Gastrocnemius medialis (tissue), 4 donors: ENCODE data around the gene AASDH. TPM values are rescaled to one million over a fixed set of nuclear protein-coding genes. Genes with fewer than 3 reads are reported as not detected.

Experiments
- ATAC-seq, 2 donors: fragments of 150-250 bp; one replicate each; pipeline ENCODE4 v1.9.1; 2016
- DNase-seq, 2 donors: peaks; one replicate each; pipeline ENCODE4 v3.0.0-alpha.2; 2019
- H3K27ac ChIP-seq, 4 donors: fragments of 200-600 bp; sonication (generic); 1 replicate in 1 of 4; 2 replicates in 3 of 4; pipeline ENCODE4 v1.5.1; 2016 to 2018; ENCODE audit warnings: mild to moderate bottlenecking in 2 of 4, moderate library complexity in 1 of 4
- H3K27me3 ChIP-seq, 3 donors: fragments of 200-600 bp; sonication (generic) in 2 of 3; 1 replicate in 1 of 3; 2 replicates in 2 of 3; pipeline versions ENCODE4 v1.5.1 to v1.6.0; 2016 to 2019; ENCODE audit warnings: mild to moderate bottlenecking in 1 of 3, moderate library complexity in 1 of 3
- H3K36me3 ChIP-seq, 2 donors: fragments of 200-600 bp; sonication (generic) in 1 of 2; one replicate each; pipeline ENCODE4 v1.5.1; 2017 to 2018
- H3K4me1 ChIP-seq, 2 donors: fragments of 200-600 bp; sonication (generic) in 1 of 2; one replicate each; pipeline ENCODE4 v1.5.1; 2016 to 2017; ENCODE audit warnings: mild to moderate bottlenecking in 2 of 2
- H3K4me3 ChIP-seq, 4 donors: fragments of 200-600 bp; sonication (generic) in 3 of 4; 1 replicate in 1 of 4; 2 replicates in 3 of 4; pipeline ENCODE4 v1.5.1; 2016 to 2019; ENCODE audit warnings: mild to moderate bottlenecking in 2 of 4
- H3K9me3 ChIP-seq, 3 donors: fragments of 200-600 bp; sonication (generic) in 2 of 3; 1 replicate in 1 of 3; 2 replicates in 2 of 3; pipeline ENCODE4 v1.5.1; 2016 to 2019
- POLR2A ChIP-seq, 2 donors: fragments of 450-650 bp; IDR thresholded peaks; one replicate each; pipeline ENCODE4 v1.6.1; 2017; ENCODE audit warnings: antibody characterized with exemption in 2 of 2, mild to moderate bottlenecking in 2 of 2, moderate library complexity in 2 of 2
- in situ Hi-C, 4 donors: fragments of 200-750 bp; cut with MboI; loops; one replicate each; pipeline versions ENCODE4 v1.15.0 to v1.8.0; 2017; ENCODE audit warnings: low sequenced_read_pairs in 4 of 4
- intact Hi-C: fragments of 100-400 bp; cut with DNase I; formaldehyde crosslinking; loops from one replicate; pipeline ENCODE4 v1.15.1; 2023; ENCODE audit warnings: low total_unique reads
- total RNA-seq, 4 donors: library from RNA; depleted of rRNA; stranded (reverse); fragments of >200 nt; gene quantifications; one replicate each; pipeline versions ENCODE4 v1.1.0 to v1.2.3, GENCODE V29; 2016
- TF ChIP-seq, protein P1 (sequence below), 5 experiments: fragments of 450-650 bp in 3 of 5; fragments of 200-600 bp in 2 of 5; sonication (generic) in 2 of 5; IDR thresholded peaks in 4 of 5; conservative IDR thresholded peaks in 1 of 5; 1 replicate in 4 of 5; 2 replicates in 1 of 5; pipeline ENCODE4 v1.5.1; 2016 to 2019; ENCODE audit warnings: antibody characterized with exemption in 5 of 5, mild to moderate bottlenecking in 3 of 5, moderate library complexity in 3 of 5

The AASDH gene
- total RNA-seq, 4 donors from 2014 or later: 2.6 to 4.2 (median 3.3) TPM

DNA sequence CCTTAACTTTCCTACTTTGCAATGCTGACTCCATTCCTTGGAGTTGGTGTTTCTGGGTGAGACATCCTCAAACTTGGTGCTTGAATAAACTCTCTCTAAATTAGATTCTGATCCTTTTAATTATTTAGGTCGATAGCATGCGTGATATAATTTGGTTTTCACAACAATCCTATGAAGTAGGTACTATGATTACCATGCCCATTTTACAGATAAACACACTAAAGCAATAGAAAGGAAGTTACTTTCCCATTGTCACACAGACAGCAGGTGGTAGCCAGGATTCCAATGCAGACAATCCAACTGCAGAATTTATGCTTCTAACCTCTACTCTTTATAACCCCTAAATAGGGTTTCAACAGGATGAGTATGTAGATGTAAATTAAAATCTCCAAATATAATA, 21.7 kb upstream of the AASDH start:
- Histone ChIP-seq H3K36me3 (peaks cover 0 to 10% of the 10 kb centered on the region in 2 donors), H3K9me3 (no peaks in the 10 kb centered on the region), H3K27ac (no peak overlapping the region), H3K4me3 (no peak overlapping the region), H3K27me3 (no peaks in the 10 kb centered on the region), H3K4me1 (peaks cover 9 to 15% of the 10 kb centered on the region in 2 donors)
- intact Hi-C loops: no loop called here
- no peak for ATAC-seq
- TF ChIP-seq POLR2A (IDR thresholded peaks at IDR 0.05): no peak
- TF ChIP-seq, protein P1, sequence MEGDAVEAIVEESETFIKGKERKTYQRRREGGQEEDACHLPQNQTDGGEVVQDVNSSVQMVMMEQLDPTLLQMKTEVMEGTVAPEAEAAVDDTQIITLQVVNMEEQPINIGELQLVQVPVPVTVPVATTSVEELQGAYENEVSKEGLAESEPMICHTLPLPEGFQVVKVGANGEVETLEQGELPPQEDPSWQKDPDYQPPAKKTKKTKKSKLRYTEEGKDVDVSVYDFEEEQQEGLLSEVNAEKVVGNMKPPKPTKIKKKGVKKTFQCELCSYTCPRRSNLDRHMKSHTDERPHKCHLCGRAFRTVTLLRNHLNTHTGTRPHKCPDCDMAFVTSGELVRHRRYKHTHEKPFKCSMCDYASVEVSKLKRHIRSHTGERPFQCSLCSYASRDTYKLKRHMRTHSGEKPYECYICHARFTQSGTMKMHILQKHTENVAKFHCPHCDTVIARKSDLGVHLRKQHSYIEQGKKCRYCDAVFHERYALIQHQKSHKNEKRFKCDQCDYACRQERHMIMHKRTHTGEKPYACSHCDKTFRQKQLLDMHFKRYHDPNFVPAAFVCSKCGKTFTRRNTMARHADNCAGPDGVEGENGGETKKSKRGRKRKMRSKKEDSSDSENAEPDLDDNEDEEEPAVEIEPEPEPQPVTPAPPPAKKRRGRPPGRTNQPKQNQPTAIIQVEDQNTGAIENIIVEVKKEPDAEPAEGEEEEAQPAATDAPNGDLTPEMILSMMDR (IDR thresholded peaks at IDR 0.05 in 4 of 5, conservative IDR thresholded peaks at IDR 0.05 in 1 of 5): no peak
- no peak for DNase-seq
- in situ Hi-C loops: loop anchor here in 2 of 4 donors (25.0 kb wide), 2 partner anchors 403 to 428 kb away; partner anchors contain the start of gene SPINK2 (in 1 of the 2)

DNA sequence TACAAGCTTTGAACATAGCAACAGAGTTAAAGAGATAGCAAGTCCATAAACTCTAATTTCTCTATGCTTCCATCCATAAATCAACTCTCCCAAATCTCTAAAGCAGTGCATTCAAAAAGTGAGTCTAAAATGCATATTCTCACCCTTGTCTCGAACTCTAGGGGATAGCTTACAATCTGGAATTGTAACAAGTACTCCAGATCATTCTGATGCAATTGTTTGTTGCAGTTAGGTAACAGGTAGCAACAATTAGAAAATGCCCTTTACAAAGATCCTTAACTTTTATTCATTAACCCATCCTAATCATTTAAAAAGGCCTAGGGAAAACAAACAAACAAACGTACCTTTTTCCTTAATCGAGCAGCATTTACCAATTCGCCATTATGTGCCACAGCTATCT, 18.9 kb upstream of the AASDH start:
- Histone ChIP-seq H3K27ac (no peak overlapping the region), H3K27me3 (no peaks in the 10 kb centered on the region), H3K9me3 (no peaks in the 10 kb centered on the region), H3K36me3 (peaks cover 0 to 10% of the 10 kb centered on the region in 2 donors), H3K4me1 (peaks cover 9 to 15% of the 10 kb centered on the region in 2 donors), H3K4me3 (no peak overlapping the region)
- in situ Hi-C loops (loop anchor here in 2 of 4 donors (25.0 kb wide), 2 partner anchors 406 to 431 kb away; partner anchors contain the start of gene SPINK2 (in 1 of the 2)), intact Hi-C loops (no loop called here)
- no peak for TF ChIP-seq POLR2A (IDR thresholded peaks at IDR 0.05)
- TF ChIP-seq, protein P1 (IDR thresholded peaks at IDR 0.05 in 4 of 5, conservative IDR thresholded peaks at IDR 0.05 in 1 of 5): no peak
- DNase-seq (no peak), ATAC-seq (no peak)

DNA sequence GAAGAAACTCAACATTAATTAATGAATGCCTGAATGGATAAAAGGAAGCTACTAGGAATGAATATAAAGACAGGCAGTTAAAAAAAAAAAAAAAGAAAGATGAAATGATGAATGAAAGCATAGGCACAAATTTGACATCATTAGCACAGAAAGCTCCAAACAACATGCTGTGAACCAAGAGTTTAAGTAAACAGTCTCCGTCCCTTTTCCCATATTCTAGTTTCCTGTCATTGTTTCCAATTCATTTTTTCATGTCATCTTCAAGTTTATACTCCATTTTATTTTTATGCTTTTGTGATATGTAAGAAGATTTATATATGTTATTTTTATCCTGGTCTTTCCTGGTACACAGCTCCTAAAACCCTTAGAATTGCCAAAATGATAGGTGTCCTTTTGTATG, 17.7 kb upstream of the AASDH start:
- H3K36me3 ChIP-seq: peaks cover 0 to 10% of the 10 kb centered on the region in 2 donors
- no peaks in the 10 kb centered on the region for H3K9me3 ChIP-seq
- H3K4me1 ChIP-seq: peaks cover 2 to 7% of the 10 kb centered on the region in 2 donors
- no peak overlapping the region for H3K4me3 ChIP-seq
- ATAC-seq (no peak), DNase-seq (no peak)
- no peak for TF ChIP-seq POLR2A (IDR thresholded peaks at IDR 0.05)
- TF ChIP-seq, protein P1 (IDR thresholded peaks at IDR 0.05 in 4 of 5, conservative IDR thresholded peaks at IDR 0.05 in 1 of 5): no peak
- H3K27ac ChIP-seq: no peak overlapping the region
- intact Hi-C loops (no loop called here), in situ Hi-C loops (loop anchor here in 2 of 4 donors (25.0 kb wide), 2 partner anchors 407 to 432 kb away; partner anchors contain the start of gene SPINK2 (in 1 of the 2))
- H3K27me3 ChIP-seq: no peaks in the 10 kb centered on the region

- in situ Hi-C loops (loop anchor here in 2 of 4 donors (25.0 kb wide), 2 partner anchors 412 to 437 kb away; partner anchors contain the start of gene SPINK2 (in 1 of the 2)), intact Hi-C loops (no loop called here)
- no peak overlapping the region for H3K27ac ChIP-seq
- H3K27me3 ChIP-seq: no peaks in the 10 kb centered on the region
- TF ChIP-seq, protein P1 (IDR thresholded peaks at IDR 0.05 in 4 of 5, conservative IDR thresholded peaks at IDR 0.05 in 1 of 5): no peak
- TF ChIP-seq POLR2A (IDR thresholded peaks at IDR 0.05): no peak
- H3K9me3 ChIP-seq: no peaks in the 10 kb centered on the region
- H3K4me1 ChIP-seq: no peaks in the 10 kb centered on the region
- peaks cover 0 to 9% of the 10 kb centered on the region in 2 donors for H3K36me3 ChIP-seq
- DNase-seq (no peak), ATAC-seq (no peak)
- H3K4me3 ChIP-seq: no peak overlapping the region
Observed at GRCh38 chr4:56400560-56400959, 13.3 kb upstream of the AASDH start.

DNA sequence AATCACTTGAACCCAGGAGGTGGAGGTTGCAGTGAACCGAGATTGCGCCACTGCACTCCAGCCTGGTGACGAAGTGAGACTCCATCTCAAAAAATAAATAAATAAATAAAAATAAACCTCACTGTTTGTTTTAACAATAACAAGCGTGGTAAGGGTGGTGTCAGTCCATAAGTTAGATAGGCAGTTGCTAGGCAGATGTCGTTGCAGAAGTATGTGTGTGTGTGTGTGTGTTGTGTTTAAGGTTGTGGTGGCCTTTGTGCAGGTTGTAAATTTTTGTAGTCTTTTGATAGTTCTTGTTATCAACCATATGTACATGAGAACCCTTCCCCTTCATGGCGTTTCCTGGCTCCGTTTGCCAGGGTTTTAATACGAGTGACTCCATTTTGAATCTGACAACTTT, 4.0 kb upstream of the AASDH start:
- no peak overlapping the region for H3K27ac ChIP-seq
- in situ Hi-C loops: no loop called here
- DNase-seq: no peak
- TF ChIP-seq, protein P1 (IDR thresholded peaks at IDR 0.05 in 4 of 5, conservative IDR thresholded peaks at IDR 0.05 in 1 of 5): no peak
- no peak for TF ChIP-seq POLR2A (IDR thresholded peaks at IDR 0.05)
- intact Hi-C loops: no loop called here
- peaks cover 0 to 6% of the 10 kb centered on the region in 2 donors for H3K36me3 ChIP-seq
- H3K9me3 ChIP-seq: no peaks in the 10 kb centered on the region
- no peaks in the 10 kb centered on the region for H3K27me3 ChIP-seq
- peaks cover 16 to 20% of the 10 kb centered on the region in 2 donors for H3K4me1 ChIP-seq
- H3K4me3 ChIP-seq: no peak overlapping the region
- no peak for ATAC-seq
